ENCODE measurements around the gene ANO2. TPM values are rescaled to one million over a fixed set of nuclear protein-coding genes. Genes with fewer than 3 reads are reported as not detected.

Gene ANO2
- total and polyA plus RNA-seq, 8 donors: 0.43 to 2.4 (median 0.97) TPM

DNA sequence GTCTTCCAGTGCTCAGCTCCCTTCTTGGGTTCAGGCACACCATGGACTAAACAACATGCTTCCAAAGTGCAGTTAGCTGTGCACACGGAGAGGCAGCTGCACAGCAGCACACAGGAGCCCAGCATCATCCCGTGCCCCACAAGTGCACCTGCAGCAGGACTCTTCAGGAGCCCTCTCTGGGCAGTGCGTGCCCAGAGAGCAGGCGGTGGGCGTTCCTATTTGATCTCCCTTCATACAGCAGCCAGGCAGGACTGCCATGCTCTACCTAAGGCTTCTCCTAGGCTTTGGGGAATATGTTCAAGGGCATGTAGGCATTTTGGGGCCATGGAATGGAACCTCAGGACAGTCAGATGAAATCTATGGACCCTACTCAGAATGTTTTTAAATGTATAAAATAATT, 35.5 kb downstream of the ANO2 start:
- Histone ChIP-seq H3K27me3 (peaks cover 0 to 4% (median 0%) of the 10 kb centered on the region in 4 donors), H3K4me3 (no peak overlapping the region), H3K27ac (no peak overlapping the region), H3K9me3 (no peaks in the 10 kb centered on the region), H3K36me3 (no peaks in the 10 kb centered on the region), H3K4me1 (no peaks in the 10 kb centered on the region)
- 56 to 61% methylated on average over 5 of the region's 5 CpGs for WGBS, 2 donors
- no peak for DNase-seq
- intact Hi-C loops (cut with DNase I): no loop called here
- no peak for TF ChIP-seq CTCF (IDR thresholded peaks at IDR 0.05)
- no peak for ATAC-seq
- FAIRE-seq: no peak

- no peak for FAIRE-seq
- Histone ChIP-seq H3K4me1 (no peaks in the 10 kb centered on the region), H3K4me3 (no peak overlapping the region), H3K36me3 (no peaks in the 10 kb centered on the region), H3K27me3 (peaks cover 0 to 4% (median 0%) of the 10 kb centered on the region in 4 donors), H3K9me3 (no peaks in the 10 kb centered on the region), H3K27ac (no peak overlapping the region)
- DNase-seq: no peak
- ATAC-seq: no peak
- intact Hi-C loops (cut with DNase I): no loop called here
- TF ChIP-seq CTCF (IDR thresholded peaks at IDR 0.05): no peak
- WGBS, 2 donors: 66 to 67% methylated on average over 7 of the region's 7 CpGs
Measured at GRCh38 chr12:5908251-5908650, 36.8 kb downstream of the ANO2 start.

- TF ChIP-seq CTCF (IDR thresholded peaks at IDR 0.05): no peak
- no peak overlapping the region for H3K27ac ChIP-seq
- H3K4me3 ChIP-seq: no peak overlapping the region
- H3K36me3 ChIP-seq: no peaks in the 10 kb centered on the region
- no peak for ATAC-seq
- H3K9me3 ChIP-seq: no peaks in the 10 kb centered on the region
- H3K4me1 ChIP-seq: no peaks in the 10 kb centered on the region
- WGBS, 2 donors: 54 to 62% methylated on average over 10 of the region's 10 CpGs
- intact Hi-C loops (cut with DNase I): no loop called here
- H3K27me3 ChIP-seq: peaks cover 0 to 3% (median 0%) of the 10 kb centered on the region in 4 donors
- no peak for FAIRE-seq
- no peak for DNase-seq
Measured at GRCh38 chr12:5907807-5908206, 37.3 kb downstream of the ANO2 start.

- 82 to 86% methylated on average over 4 of the region's 4 CpGs for whole genome bisulfite sequencing, 2 donors
- H3K4me3 ChIP-seq: no peak overlapping the region
- DNase-seq (no peak), ATAC-seq (no peak), FAIRE-seq (no peak)
- H3K9me3 ChIP-seq: no peaks in the 10 kb centered on the region
- H3K27ac ChIP-seq: no peak overlapping the region
- no peaks in the 10 kb centered on the region for H3K27me3 ChIP-seq
- no peaks in the 10 kb centered on the region for H3K4me1 ChIP-seq
- intact Hi-C loops (cut with DNase I): no loop called here
- no peaks in the 10 kb centered on the region for H3K36me3 ChIP-seq
- TF ChIP-seq CTCF (IDR thresholded peaks at IDR 0.05): no peak
Measured at GRCh38 chr12:5905757-5906156, 39.3 kb downstream of the ANO2 start.

DNA sequence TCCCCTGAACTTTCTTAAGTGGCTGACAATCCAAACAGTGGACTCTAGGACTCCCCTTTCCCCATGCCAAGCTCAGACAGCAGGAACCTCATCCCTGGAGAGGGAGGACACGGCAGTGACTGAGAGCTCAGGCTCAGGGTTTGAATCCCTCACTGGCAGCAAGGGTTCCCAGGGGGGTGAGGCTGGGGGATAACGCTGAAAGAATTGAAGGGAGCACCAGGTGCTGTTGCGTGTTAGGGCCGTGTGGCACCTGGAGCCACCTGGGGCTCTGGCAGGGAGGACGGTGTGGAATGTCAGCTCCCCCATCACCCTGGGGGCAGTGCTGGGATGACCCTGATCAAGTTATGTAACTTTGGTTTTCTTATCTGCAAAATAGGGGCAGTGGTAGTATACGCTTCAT, 40.1 kb downstream of the ANO2 start:
- H3K27ac ChIP-seq: no peak overlapping the region
- no peaks in the 10 kb centered on the region for H3K4me1 ChIP-seq
- no peaks in the 10 kb centered on the region for H3K9me3 ChIP-seq
- H3K36me3 ChIP-seq: no peaks in the 10 kb centered on the region
- intact Hi-C loops (cut with DNase I): no loop called here
- TF ChIP-seq CTCF (IDR thresholded peaks at IDR 0.05): no peak
- DNase-seq (no peak), ATAC-seq (no peak), FAIRE-seq (no peak)
- 45% methylated on average over 6 of the region's 6 CpGs for WGBS, 2 donors
- H3K27me3 ChIP-seq: no peaks in the 10 kb centered on the region
- no peak overlapping the region for H3K4me3 ChIP-seq

Measured in pancreas (tissue), 10 donors.